ENCODE measurements around the gene RTRAF. TPM values are rescaled to one million over a fixed set of nuclear protein-coding genes. Genes with fewer than 3 reads are reported as not detected.

Gene RTRAF
- total RNA-seq, 4 donors from 2014 or later = 20.2 to 58.7 (median 51.9) TPM

GRCh38 chr14:52029881-52030280 is 40.5 kb downstream of the RTRAF start:
- TF ChIP-seq POLR2A (IDR thresholded peaks at IDR 0.05) = no peak
- no peak for TF ChIP-seq CTCF (IDR thresholded peaks at IDR 0.05)
- no peak overlapping the region for H3K27ac ChIP-seq
- H3K4me1 ChIP-seq = peaks cover 0 to 27% (median 3%) of the 10 kb centered on the region in 3 donors
- no peak for DNase-seq
- no peak overlapping the region for H3K4me3 ChIP-seq
- H3K9me3 ChIP-seq = no peaks in the 10 kb centered on the region
- intact Hi-C loops (cut with DNase I) = no loop called here
- no peaks in the 10 kb centered on the region for H3K36me3 ChIP-seq
- no peaks in the 10 kb centered on the region for H3K27me3 ChIP-seq
- 39 to 57% methylated on average over 1 of the region's 1 CpG for WGBS, 2 donors

- DNase-seq = no peak
- Histone ChIP-seq H3K27ac (peak overlapping the region in 3 of 4 donors; percentile 30 to 65 (median 44)), H3K9me3 (no peaks in the 10 kb centered on the region), H3K4me3 (no peak overlapping the region), H3K36me3 (no peaks in the 10 kb centered on the region), H3K4me1 (peaks cover 0 to 25% (median 3%) of the 10 kb centered on the region in 3 donors), H3K27me3 (no peaks in the 10 kb centered on the region)
- intact Hi-C loops (cut with DNase I) = no loop called here
- no peak for TF ChIP-seq POLR2A (IDR thresholded peaks at IDR 0.05)
- no peak for TF ChIP-seq CTCF (IDR thresholded peaks at IDR 0.05)
- 39 to 71% methylated on average over 2 to 3 of the region's 3 CpGs for WGBS, 2 donors
Measured at GRCh38 chr14:52031781-52032180, 42.4 kb downstream of the RTRAF start.

- TF ChIP-seq CTCF (IDR thresholded peaks at IDR 0.05) (no peak), POLR2A (IDR thresholded peaks at IDR 0.05) (no peak)
- no peak overlapping the region for H3K4me3 ChIP-seq
- H3K27ac ChIP-seq = peak overlapping the region in 3 of 4 donors; percentile 30 to 65 (median 44)
- no peaks in the 10 kb centered on the region for H3K27me3 ChIP-seq
- no peak for DNase-seq
- WGBS, 2 donors = 47 to 76% methylated on average over 7 of the region's 7 CpGs
- no peaks in the 10 kb centered on the region for H3K36me3 ChIP-seq
- H3K4me1 ChIP-seq = peaks cover 0 to 21% (median 3%) of the 10 kb centered on the region in 3 donors
- H3K9me3 ChIP-seq = no peaks in the 10 kb centered on the region
- intact Hi-C loops (cut with DNase I) = no loop called here
Measured at GRCh38 chr14:52032204-52032801, 43.0 kb downstream of the RTRAF start.

GRCh38 chr14:52033101-52033642 is 43.8 kb downstream of the RTRAF start:
- DNase-seq = no peak
- peak overlapping the region in 3 of 4 donors; percentile 23 to 77 (median 58) for H3K27ac ChIP-seq

More at GRCh38 chr14:52033101-52033642, 43.8 kb downstream of the RTRAF start:
- TF ChIP-seq POLR2A (IDR thresholded peaks at IDR 0.05) = no peak
- no peak for TF ChIP-seq CTCF (IDR thresholded peaks at IDR 0.05)
- Histone ChIP-seq H3K4me3 (no peak overlapping the region), H3K36me3 (peaks cover 0 to under 1% (median 0%) of the 10 kb centered on the region in 3 donors), H3K27me3 (no peaks in the 10 kb centered on the region), H3K9me3 (no peaks in the 10 kb centered on the region), H3K4me1 (peaks cover 0 to 21% (median 3%) of the 10 kb centered on the region in 3 donors)
- WGBS, 2 donors = 40 to 49% methylated on average over 8 to 10 of the region's 10 CpGs
- intact Hi-C loops (cut with DNase I) = no loop called here

All from esophagus squamous epithelium (tissue), 5 donors.